Measurements from ENCODE around the gene PIK3R1. TPM values are rescaled to one million over a fixed set of nuclear protein-coding genes. Genes with fewer than 3 reads are reported as not detected.

PIK3R1 gene
- total RNA-seq, 1 donor from 2014 or later, result 27.4 TPM

- TF ChIP-seq CTCF (IDR thresholded peaks at IDR 0.05), result peak; percentile 15
- Mint-ChIP-seq H3K9me3 (ENCODE audit: unreplicated experiment) (no peaks in the 10 kb centered on the region), H3K36me3 (ENCODE audit: unreplicated experiment) (peaks cover 2% of the 10 kb centered on the region), H3K4me1 (ENCODE audit: unreplicated experiment) (peaks cover 47% of the 10 kb centered on the region), H3K27ac (ENCODE audit: unreplicated experiment) (no peak overlapping the region), H3K4me3 (ENCODE audit: unreplicated experiment) (no peak overlapping the region), H3K27me3 (ENCODE audit: unreplicated experiment) (no peaks in the 10 kb centered on the region)
- no peak for DNase-seq (ENCODE audit: extremely low spot score, unreplicated experiment)
These were observed 46.1 kb downstream of the PIK3R1 start for GRCh38 chr5:68261569-68262065.

- Mint-ChIP-seq H3K9me3 (ENCODE audit: unreplicated experiment) (no peaks in the 10 kb centered on the region), H3K4me1 (ENCODE audit: unreplicated experiment) (peaks cover 47% of the 10 kb centered on the region), H3K27ac (ENCODE audit: unreplicated experiment) (peak overlapping the region; percentile 88), H3K27me3 (ENCODE audit: unreplicated experiment) (no peaks in the 10 kb centered on the region), H3K4me3 (ENCODE audit: unreplicated experiment) (no peak overlapping the region), H3K36me3 (ENCODE audit: unreplicated experiment) (no peaks in the 10 kb centered on the region)
- DNase-seq (ENCODE audit: extremely low spot score, unreplicated experiment), result no peak
- no peak for TF ChIP-seq CTCF (IDR thresholded peaks at IDR 0.05)
These were observed 48.7 kb downstream of the PIK3R1 start for GRCh38 chr5:68264024-68264956.

GRCh38 chr5:68265347-68265746, 49.8 kb downstream of the PIK3R1 start:
- no peaks in the 10 kb centered on the region for H3K36me3 Mint-ChIP-seq (ENCODE audit: unreplicated experiment)
- H3K27me3 Mint-ChIP-seq (ENCODE audit: unreplicated experiment), result no peaks in the 10 kb centered on the region
- no peak overlapping the region for H3K4me3 Mint-ChIP-seq (ENCODE audit: unreplicated experiment)
- no peak for TF ChIP-seq CTCF (IDR thresholded peaks at IDR 0.05)
- DNase-seq (ENCODE audit: extremely low spot score, unreplicated experiment), result no peak
- peaks cover 47% of the 10 kb centered on the region for H3K4me1 Mint-ChIP-seq (ENCODE audit: unreplicated experiment)
- no peaks in the 10 kb centered on the region for H3K9me3 Mint-ChIP-seq (ENCODE audit: unreplicated experiment)
- peak overlapping the region; percentile 88 for H3K27ac Mint-ChIP-seq (ENCODE audit: unreplicated experiment)

- H3K4me3 Mint-ChIP-seq (ENCODE audit: unreplicated experiment), result peak overlapping the region; percentile 41
- peak overlapping the region; percentile 88 for H3K27ac Mint-ChIP-seq (ENCODE audit: unreplicated experiment)
- no peaks in the 10 kb centered on the region for H3K36me3 Mint-ChIP-seq (ENCODE audit: unreplicated experiment)
- H3K4me1 Mint-ChIP-seq (ENCODE audit: unreplicated experiment), result peaks cover 47% of the 10 kb centered on the region
- H3K27me3 Mint-ChIP-seq (ENCODE audit: unreplicated experiment), result no peaks in the 10 kb centered on the region
- no peaks in the 10 kb centered on the region for H3K9me3 Mint-ChIP-seq (ENCODE audit: unreplicated experiment)
- DNase-seq (ENCODE audit: extremely low spot score, unreplicated experiment), result no peak
- TF ChIP-seq CTCF (IDR thresholded peaks at IDR 0.05), result no peak
These were observed 50.4 kb downstream of the PIK3R1 start for GRCh38 chr5:68265822-68266395.

- peak overlapping the region; percentile 88 for H3K27ac Mint-ChIP-seq (ENCODE audit: unreplicated experiment)
- H3K36me3 Mint-ChIP-seq (ENCODE audit: unreplicated experiment), result no peaks in the 10 kb centered on the region
- H3K9me3 Mint-ChIP-seq (ENCODE audit: unreplicated experiment), result no peaks in the 10 kb centered on the region
- H3K27me3 Mint-ChIP-seq (ENCODE audit: unreplicated experiment), result no peaks in the 10 kb centered on the region
- H3K4me1 Mint-ChIP-seq (ENCODE audit: unreplicated experiment), result peaks cover 47% of the 10 kb centered on the region
- H3K4me3 Mint-ChIP-seq (ENCODE audit: unreplicated experiment), result no peak overlapping the region
- no peak for TF ChIP-seq CTCF (IDR thresholded peaks at IDR 0.05)
- DNase-seq (ENCODE audit: extremely low spot score, unreplicated experiment), result no peak
These were observed 50.9 kb downstream of the PIK3R1 start for GRCh38 chr5:68266457-68266856.

Data from osteocyte (in vitro differentiated cells).